GM23338 (cell line): Measurements from ENCODE around the gene NSMCE1. TPM values are rescaled to one million over a fixed set of nuclear protein-coding genes. Genes with fewer than 3 reads are reported as not detected.

Experiments
- polyA plus RNA-seq: library from polyadenylated mRNA; unstranded; fragments of >200 nt; fragmentation: Nextera tagmentation; extraction: Ambion mirVana; gene quantifications from 2 replicates; pipeline ENCODE4 v1.2.1, GENCODE V29; 2016
- total RNA-seq: library from RNA; depleted of rRNA; stranded (reverse); fragments of >200 nt; shearing (Covaris generic); gene quantifications from 2 replicates; pipeline ENCODE4 v1.2.3, GENCODE V29; 2014; rRNA removed

NSMCE1 gene
- total and polyA plus RNA-seq, 2 experiments from 2014 or later = 30.6 to 50.8 TPM

Other genes with a start within 250 kb of the NSMCE1 start
- gene C16orf82, start 201.8 kb downstream of the NSMCE1 start, total RNA-seq = not detected in 2 replicates
- gene C16orf82, start 201.8 kb downstream of the NSMCE1 start, polyA plus RNA-seq = not detected in 2 replicates
- gene KDM8, start 65.2 kb downstream of the NSMCE1 start, total RNA-seq = 5.1 and 9.1 TPM in 2 replicates
- gene KDM8, start 65.2 kb downstream of the NSMCE1 start, polyA plus RNA-seq = 3.8 and 5.7 TPM in 2 replicates
- 16.9 and 17.6 TPM in 2 replicates for gene IL4R, start 45.2 kb upstream of the NSMCE1 start, total RNA-seq
- 5.6 and 6.4 TPM in 2 replicates for gene IL4R, start 45.2 kb upstream of the NSMCE1 start, polyA plus RNA-seq
- 2.6 TPM in 2 replicates for gene IL21R, start 133.4 kb upstream of the NSMCE1 start, total RNA-seq
- 0.42 and 0.83 TPM in 2 replicates for gene IL21R, start 133.4 kb upstream of the NSMCE1 start, polyA plus RNA-seq